GM12878 (cell line): ENCODE data around the gene PDGFA. TPM values are rescaled to one million over a fixed set of nuclear protein-coding genes. Genes with fewer than 3 reads are reported as not detected.

ENCODE experiments used
- ATAC-seq: fragments of 200-7000 bp; cut with Tn5 transposase; 3 replicates; pipeline ENCODE4 v1.9.1; 2020; ENCODE audit warnings: mild to moderate bottlenecking, moderate library complexity
- BruUV-seq: library from RNA; stranded (reverse); fragments of 400-500 nt; replicated peaks from 2 replicates; lab custom pipeline; 2021; lab: Mats Ljungman, UMichigan
- CTCF ChIA-PET: fragments of 300-600 bp; sonication (Branson Sonifier 250); formaldehyde crosslinking; extraction: SDS; loops from one replicate; lab custom pipeline; 2021; ENCODE audit warnings: inconsistent platforms; lab: Yijun Ruan, JAX
- POLR2A ChIA-PET: fragments of 350-600 bp; formaldehyde crosslinking; extraction: SDS; loops from one replicate; lab custom pipeline; 2021; ENCODE audit warnings: inconsistent platforms; lab: Charles Lee
- RAD21 ChIA-PET: fragments of 300-600 bp; sonication (Branson Sonifier 250); formaldehyde crosslinking; loops from one replicate; lab custom pipeline; 2023; ENCODE audit warnings: antibody characterized with exemption; ENCODE audit not compliant: unreplicated experiment; lab: Charles Lee
- SMC1A ChIA-PET: fragments of 300-600 bp; sonication (Branson Sonifier 250); formaldehyde crosslinking; loops from one replicate; lab custom pipeline; 2023; ENCODE audit not compliant: unreplicated experiment, uncharacterized antibody; lab: Charles Lee
- DNase-seq: peaks from one replicate; pipeline ENCODE4 v3.0.0-alpha.2; 2011; ENCODE audit warnings: low read depth, low spot score
- FAIRE-seq: peaks from 3 replicates; lab custom pipeline; 2011; peaks lifted over from hg19 to GRCh38; lab: Jason Lieb, UNC
- H2AFZ ChIP-seq: 2 replicates; pipeline ENCODE4 v1.6.0; 2011; ENCODE audit warnings: low read depth, low read length, control low read depth; ENCODE audit not compliant: control insufficient read depth
- H3K27ac ChIP-seq: 2 replicates; pipeline ENCODE4 v1.5.1; 2011; ENCODE audit warnings: control low read depth; ENCODE audit not compliant: control insufficient read depth, insufficient read depth
- H3K27me3 ChIP-seq, 2 experiments: replicated peaks in 1 of 2; 2 replicates each; pipeline versions ENCODE4 v1.6.0 to v1.6.1; 2011; ENCODE audit warnings: low read length in 1 of 2; ENCODE audit not compliant: control insufficient read depth in 2 of 2, insufficient read depth in 2 of 2
- H3K36me3 ChIP-seq, 2 experiments: 2 replicates each; pipeline ENCODE4 v1.5.1; 2011; ENCODE audit warnings: low read length in 1 of 2; ENCODE audit not compliant: control insufficient read depth in 2 of 2, insufficient read depth in 2 of 2
- H3K4me1 ChIP-seq: 2 replicates; pipeline ENCODE4 v1.6.1; 2011; ENCODE audit warnings: mild to moderate bottlenecking, low read length, moderate library complexity, mixed read lengths; ENCODE audit not compliant: control insufficient read depth, insufficient read depth
- H3K4me2 ChIP-seq: 2 replicates; pipeline ENCODE4 v1.6.0; 2011; ENCODE audit warnings: control low read depth; ENCODE audit not compliant: control insufficient read depth, insufficient read depth
- H3K4me3 ChIP-seq: fragments of 200-600 bp; sonication (generic); 2 replicates; pipeline ENCODE4 v1.5.1; 2016
- H3K79me2 ChIP-seq: 2 replicates; pipeline ENCODE4 v1.6.0; 2011; ENCODE audit warnings: low read length; ENCODE audit not compliant: control insufficient read depth, insufficient read depth
- H3K9ac ChIP-seq: 2 replicates; pipeline ENCODE4 v1.8.0; 2011; ENCODE audit warnings: low read length, control low read depth, mixed read lengths; ENCODE audit not compliant: control insufficient read depth, insufficient read depth
- H3K9me3 ChIP-seq: replicated peaks from 3 replicates; pipeline ENCODE4 v1.5.1; 2011; ENCODE audit warnings: mild to moderate bottlenecking, low read length; ENCODE audit not compliant: control insufficient read depth, insufficient read depth
- H4K20me1 ChIP-seq: 2 replicates; pipeline ENCODE4 v1.6.0; 2011; ENCODE audit not compliant: control insufficient read depth, insufficient read depth
- CBX3 ChIP-seq: fragments of 200-600 bp; sonication (generic); IDR thresholded peaks from 2 replicates; pipeline ENCODE4 v1.6.1; 2016; ENCODE audit warnings: low read depth, borderline replicate concordance
- CREM ChIP-seq: IDR thresholded peaks from 2 replicates; pipeline ENCODE4 v1.6.1; 2014; ENCODE audit warnings: antibody characterized with exemption, low read depth
- EP300 ChIP-seq, 2 experiments: fragments of 150-350 bp in 1 of 2; IDR thresholded peaks; 2 replicates each; pipeline ENCODE4 v1.6.1; 2011 to 2012; ENCODE audit warnings: low read depth in 2 of 2, low read length in 2 of 2, borderline replicate concordance in 1 of 2, improper control_type of control experiment in 1 of 2, inconsistent platforms in 1 of 2; ENCODE audit not compliant: control insufficient read depth in 1 of 2
- IKZF1 ChIP-seq: fragments of 450-650 bp; conservative IDR thresholded peaks from 2 replicates; pipeline ENCODE4 v1.6.1; 2017; ENCODE audit warnings: antibody characterized with exemption, mild to moderate bottlenecking
- IRF3 ChIP-seq: fragments of 450-650 bp; IDR thresholded peaks from 2 replicates; pipeline ENCODE4 v1.6.1; 2014; ENCODE audit warnings: mild to moderate bottlenecking
- KAT2A ChIP-seq: conservative IDR thresholded peaks from 2 replicates; pipeline ENCODE4 v1.6.1; 2011; ENCODE audit warnings: low read depth, low read length; ENCODE audit not compliant: control insufficient read depth
- NFYB ChIP-seq: IDR thresholded peaks from 2 replicates; pipeline ENCODE4 v1.6.1; 2011; ENCODE audit warnings: low read depth, mild to moderate bottlenecking, low read length, improper control_type of control experiment, moderate library complexity; ENCODE audit not compliant: insufficient read depth
- NR2C2 ChIP-seq: IDR thresholded peaks from 2 replicates; pipeline ENCODE4 v1.6.1; 2011; ENCODE audit warnings: borderline replicate concordance, low read depth; ENCODE audit not compliant: control insufficient read depth, insufficient read length
- PAX8 ChIP-seq: fragments of 450-650 bp; IDR thresholded peaks from 2 replicates; pipeline ENCODE4 v1.6.1; 2017; ENCODE audit warnings: mild to moderate bottlenecking, moderate library complexity
- RAD21 ChIP-seq: IDR thresholded peaks from 2 replicates; pipeline ENCODE4 v1.6.1; 2011; ENCODE audit warnings: mild to moderate bottlenecking, low read depth, low read length, moderate library complexity; ENCODE audit not compliant: insufficient read depth
- SKIL ChIP-seq: fragments of 450-650 bp; IDR thresholded peaks from 2 replicates; pipeline ENCODE4 v1.6.1; 2017; ENCODE audit warnings: mild to moderate bottlenecking, low read depth, inconsistent platforms; ENCODE audit not compliant: poor library complexity, severe bottlenecking
- SP1 ChIP-seq: IDR thresholded peaks from one replicate; pipeline ENCODE4 v1.6.1; 2011; ENCODE audit warnings: low read depth, low read length
- SREBF1 ChIP-seq: IDR thresholded peaks from 2 replicates; pipeline ENCODE4 v1.6.1; 2012; ENCODE audit warnings: mild to moderate bottlenecking, low read length
- TCF3 ChIP-seq: IDR thresholded peaks from 2 replicates; pipeline ENCODE4 v1.6.1; 2012; ENCODE audit warnings: low read depth, mild to moderate bottlenecking, low read length, borderline replicate concordance; ENCODE audit not compliant: insufficient read depth
- ZNF274 ChIP-seq: IDR thresholded peaks from one replicate; pipeline ENCODE4 v1.8.0; 2011; ENCODE audit not compliant: insufficient read length, insufficient read depth
- ZSCAN29 ChIP-seq: fragments of 450-650 bp; IDR thresholded peaks from 2 replicates; pipeline ENCODE4 v1.6.1; 2017; ENCODE audit warnings: mild to moderate bottlenecking, moderate library complexity
- WGBS: methylation state at CpG from one replicate; pipeline ENCODE4 v1.1.6; 2016; ENCODE audit warnings: low lambda C conversion rate; ENCODE audit not compliant: insufficient replicate concordance, insufficient coverage; ENCODE audit errors: missing lambda C conversion rate; 5-methylcytosine and 5-hydroxymethylcytosine counted together
- in situ Hi-C: fragments of 300-500 bp; cut with MboI; formaldehyde crosslinking; loops from 9 replicates; pipeline ENCODE4 v1.14.3; 2018; ENCODE audit warnings: mixed read lengths
- intact Hi-C: fragments of 100-400 bp; cut with micrococcal nuclease; formaldehyde crosslinking; loops from one replicate; pipeline ENCODE4 v1.14.2; 2022; ENCODE audit not compliant: unreplicated experiment
- polyA plus RNA-seq, 11 experiments: library from polyadenylated mRNA; depleted of rRNA in 4 of 11; unstranded in 6 of 11; stranded (reverse) in 5 of 11; fragments of >200 nt; fragmentation: Nextera tagmentation in 4 of 11; fragmentation: Illumina TruSeq in 1 of 11; extraction: Ambion mirVana in 4 of 11; extraction: Trizol in 1 of 11; gene quantifications; 1 replicate in 1 of 11; 2 replicates in 10 of 11; pipeline versions ENCODE4 v1.2.1 to v1.2.3, GENCODE V29; 2011 to 2016; ENCODE audit warnings: inconsistent platforms in 2 of 11, missing spikeins in 2 of 11, low read depth in 1 of 11
- total RNA-seq, 4 experiments: library from RNA; depleted of rRNA in 3 of 4; stranded (reverse); fragments of >200 nt in 3 of 4; fragmentation: Illumina TruSeq in 1 of 4; extraction: Trizol in 1 of 4; gene quantifications; 2 replicates each; pipeline versions ENCODE4 v1.2.1 to v1.2.3, GENCODE V29; 2013 to 2021

Gene PDGFA
- total and polyA plus RNA-seq, 10 of the 15 experiments (the other 5 are each of a cell fraction or from before 2014, with no cell fraction given), result 2.5 to 10.0 (median 5.6) TPM

GRCh38 chr7:493661-494251, 25.9 kb downstream of the PDGFA start:
- ChIA-PET CTCF (no interaction called here), POLR2A (no interaction called here), RAD21 (no interaction called here), SMC1A (no interaction called here)
- DNase-seq (no peak), ATAC-seq (no peak), FAIRE-seq (no peak)
- in situ Hi-C loops (no loop called here), intact Hi-C loops (no loop called here)
- Histone ChIP-seq H3K4me3 (no peak overlapping the region), H3K9me3 (no peaks in the 10 kb centered on the region; the same call in 2 of the 3 replicates), H3K4me2 (no peak overlapping the region), H3K27me3 (no peaks in the 10 kb centered on the region), H3K79me2 (no peaks in the 10 kb centered on the region), H3K4me1 (no peaks in the 10 kb centered on the region), H3K9ac (no peak overlapping the region), H2AFZ (no peak overlapping the region), H4K20me1 (no peaks in the 10 kb centered on the region), H3K27ac (no peak overlapping the region), H3K36me3 (peaks cover 0 to 1% of the 10 kb centered on the region in 2 experiments; a peak in 1 of 4 replicates)
- TF ChIP-seq NFYB, result no peak
- no peak for TF ChIP-seq ZSCAN29
- WGBS, result 85% methylated on average over 33 of the region's 55 CpGs
- BruUV-seq, result no TSS peak

GRCh38 chr7:492714-493065, 27.0 kb downstream of the PDGFA start:
- no peak overlapping the region for H2AFZ ChIP-seq
- in situ Hi-C loops, result no loop called here
- POLR2A ChIA-PET, result no interaction called here
- no peak for TF ChIP-seq ZNF274
- TF ChIP-seq PAX8, result no peak
- no peak for TF ChIP-seq CBX3
- no peak for TF ChIP-seq SREBF1
- TF ChIP-seq NR2C2, result no peak
- TF ChIP-seq SKIL, result no peak
- TF ChIP-seq CREM, result no peak
- no peak for TF ChIP-seq IKZF1
- TF ChIP-seq EP300 (IDR thresholded peaks at IDR 0.05; ENCODE audit: borderline replicate concordance in 1 of 2, control insufficient read depth in 1 of 2, low read depth in 2 of 2, low read length in 2 of 2), result no peak
- no peak for TF ChIP-seq KAT2A
- no peak for TF ChIP-seq SP1
- no peak for TF ChIP-seq RAD21
- no peak for TF ChIP-seq IRF3
- no peak for TF ChIP-seq TCF3

More at GRCh38 chr7:492714-493065, 27.0 kb downstream of the PDGFA start:
- ChIA-PET SMC1A (no interaction called here), RAD21 (no interaction called here), CTCF (no interaction called here)
- no peak for ATAC-seq
- Histone ChIP-seq H3K4me2 (no peak overlapping the region), H3K4me3 (no peak overlapping the region), H3K9me3 (no peaks in the 10 kb centered on the region; the same call in 2 of the 3 replicates), H3K4me1 (no peaks in the 10 kb centered on the region), H3K36me3 (no peaks in the 10 kb centered on the region), H4K20me1 (no peaks in the 10 kb centered on the region), H3K27ac (no peak overlapping the region), H3K27me3 (no peaks in the 10 kb centered on the region), H3K9ac (no peak overlapping the region), H3K79me2 (no peaks in the 10 kb centered on the region)
- intact Hi-C loops, result no loop called here
- no peak for DNase-seq
- 74% methylated on average over 8 of the region's 8 CpGs for WGBS
- no TSS peak for BruUV-seq
- no peak for FAIRE-seq
